ENCODE data around the gene CDC42EP4.
A peak's percentile ranks its signal among the peaks of the same experiment; 100 is the strongest.

CDC42EP4 gene

GRCh38 chr17:73256220-73256619 lies 55.6 kb downstream of the CDC42EP4 start:
- Histone ChIP-seq H3K79me2 (ENCODE audit: control insufficient read depth, low read length) (no peaks in the 10 kb centered on the region), H3K4me1 (ENCODE audit: control insufficient read depth, low read length) (no peaks in the 10 kb centered on the region), H3K9me2 (replicated peaks; ENCODE audit: control insufficient read depth, low read length) (no peaks in the 10 kb centered on the region), H3K27me3 (ENCODE audit: control insufficient read depth, low read length) (no peaks in the 10 kb centered on the region), H4K20me1 (ENCODE audit: control insufficient read depth, insufficient read depth, low read depth, low read length) (no peaks in the 10 kb centered on the region), H3K9me3 (ENCODE audit: control insufficient read depth, insufficient read depth, low read length) (no peaks in the 10 kb centered on the region), H3F3A (ENCODE audit: control insufficient read depth, insufficient read depth) (no peaks in the 10 kb centered on the region), H3K27ac (ENCODE audit: low read depth, low read length) (no peak overlapping the region), H3K4me2 (ENCODE audit: low read length) (no peak overlapping the region), H3K4me3 (ENCODE audit: low read length) (no peak overlapping the region), H3K36me3 (ENCODE audit: control insufficient read depth, low read length) (no peaks in the 10 kb centered on the region)
- no peak for TF ChIP-seq CTCF (IDR thresholded peaks at IDR 0.05; ENCODE audit: low read depth, low read length, poor library complexity, severe bottlenecking)
- TF ChIP-seq EZH2phosphoT487 (IDR thresholded peaks at IDR 0.05; ENCODE audit: borderline replicate concordance, low read length), result no peak

- Histone ChIP-seq H3F3A (ENCODE audit: control insufficient read depth, insufficient read depth) (no peaks in the 10 kb centered on the region), H3K4me1 (ENCODE audit: control insufficient read depth, low read length) (no peaks in the 10 kb centered on the region), H3K9me3 (ENCODE audit: control insufficient read depth, insufficient read depth, low read length) (no peaks in the 10 kb centered on the region), H3K4me2 (ENCODE audit: low read length) (no peak overlapping the region), H3K79me2 (ENCODE audit: control insufficient read depth, low read length) (no peaks in the 10 kb centered on the region), H3K9me2 (replicated peaks; ENCODE audit: control insufficient read depth, low read length) (no peaks in the 10 kb centered on the region), H3K27me3 (ENCODE audit: control insufficient read depth, low read length) (no peaks in the 10 kb centered on the region), H3K36me3 (ENCODE audit: control insufficient read depth, low read length) (no peaks in the 10 kb centered on the region), H3K27ac (ENCODE audit: low read depth, low read length) (no peak overlapping the region), H3K4me3 (ENCODE audit: low read length) (no peak overlapping the region), H4K20me1 (ENCODE audit: control insufficient read depth, insufficient read depth, low read depth, low read length) (no peaks in the 10 kb centered on the region)
- TF ChIP-seq EZH2phosphoT487 (IDR thresholded peaks at IDR 0.05; ENCODE audit: borderline replicate concordance, low read length) (no peak), CTCF (IDR thresholded peaks at IDR 0.05; ENCODE audit: low read depth, low read length, poor library complexity, severe bottlenecking) (peak; percentile 97)
Observed at GRCh38 chr17:73255671-73256181, 56.1 kb downstream of the CDC42EP4 start.

DNA sequence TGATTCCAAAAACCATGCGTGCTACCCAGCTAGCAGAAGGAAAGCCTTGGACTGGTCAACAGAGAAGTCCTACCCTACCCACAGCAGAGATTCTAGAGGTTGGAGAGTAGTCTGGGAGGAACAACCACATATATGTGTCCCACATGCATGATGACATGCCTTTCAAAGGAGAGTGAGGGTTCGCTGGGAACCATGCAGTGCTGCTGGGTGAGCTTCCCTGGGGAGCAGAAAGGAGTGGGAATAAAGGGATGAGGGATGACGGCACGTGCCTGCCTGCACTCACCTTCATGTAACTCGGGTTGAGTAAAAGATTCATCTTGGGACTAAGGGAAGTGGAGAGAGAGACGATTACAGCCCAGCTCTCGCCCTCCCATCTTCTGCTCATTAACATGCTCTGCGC lies 59.9 kb downstream of the CDC42EP4 start:
- TF ChIP-seq CTCF (IDR thresholded peaks at IDR 0.05; ENCODE audit: low read depth, low read length, poor library complexity, severe bottlenecking) (no peak), EZH2phosphoT487 (IDR thresholded peaks at IDR 0.05; ENCODE audit: borderline replicate concordance, low read length) (no peak)
- Histone ChIP-seq H3K79me2 (ENCODE audit: control insufficient read depth, low read length) (no peaks in the 10 kb centered on the region), H3K9me2 (replicated peaks; ENCODE audit: control insufficient read depth, low read length) (no peaks in the 10 kb centered on the region), H3K4me2 (ENCODE audit: low read length) (no peak overlapping the region), H4K20me1 (ENCODE audit: control insufficient read depth, insufficient read depth, low read depth, low read length) (peaks cover 3% of the 10 kb centered on the region; the same call in 1 of the 2 replicates), H3K36me3 (ENCODE audit: control insufficient read depth, low read length) (peaks cover 19% of the 10 kb centered on the region; the same call in 1 of the 2 replicates), H3K4me1 (ENCODE audit: control insufficient read depth, low read length) (no peaks in the 10 kb centered on the region), H3K4me3 (ENCODE audit: low read length) (no peak overlapping the region), H3K9me3 (ENCODE audit: control insufficient read depth, insufficient read depth, low read length) (no peaks in the 10 kb centered on the region), H3K27ac (ENCODE audit: low read depth, low read length) (no peak overlapping the region), H3F3A (ENCODE audit: control insufficient read depth, insufficient read depth) (0 out of 2 replicates have a peak, but pooled peaks cover 3% of the 10 kb centered on the region), H3K27me3 (ENCODE audit: control insufficient read depth, low read length) (no peaks in the 10 kb centered on the region)

All from DOHH2 (cell line).